IMR-90 (cell line): Measurements from ENCODE around the gene BCCIP.

Experiments
- POLR2A ChIP-seq: IDR thresholded peaks from 2 replicates; pipeline ENCODE4 v1.6.1; 2012; ENCODE audit warnings: mild to moderate bottlenecking, low read depth, low read length
- RCOR1 ChIP-seq: IDR thresholded peaks from 2 replicates; pipeline ENCODE4 v1.6.1; 2012; ENCODE audit warnings: mild to moderate bottlenecking, low read length, improper control_type of control experiment; ENCODE audit not compliant: insufficient replicate concordance
- TF ChIP-seq, protein P1 (sequence below): conservative IDR thresholded peaks from 2 replicates; pipeline ENCODE4 v1.5.1; 2012; ENCODE audit warnings: mild to moderate bottlenecking, low read depth, low read length, improper control_type of control experiment

DNA sequence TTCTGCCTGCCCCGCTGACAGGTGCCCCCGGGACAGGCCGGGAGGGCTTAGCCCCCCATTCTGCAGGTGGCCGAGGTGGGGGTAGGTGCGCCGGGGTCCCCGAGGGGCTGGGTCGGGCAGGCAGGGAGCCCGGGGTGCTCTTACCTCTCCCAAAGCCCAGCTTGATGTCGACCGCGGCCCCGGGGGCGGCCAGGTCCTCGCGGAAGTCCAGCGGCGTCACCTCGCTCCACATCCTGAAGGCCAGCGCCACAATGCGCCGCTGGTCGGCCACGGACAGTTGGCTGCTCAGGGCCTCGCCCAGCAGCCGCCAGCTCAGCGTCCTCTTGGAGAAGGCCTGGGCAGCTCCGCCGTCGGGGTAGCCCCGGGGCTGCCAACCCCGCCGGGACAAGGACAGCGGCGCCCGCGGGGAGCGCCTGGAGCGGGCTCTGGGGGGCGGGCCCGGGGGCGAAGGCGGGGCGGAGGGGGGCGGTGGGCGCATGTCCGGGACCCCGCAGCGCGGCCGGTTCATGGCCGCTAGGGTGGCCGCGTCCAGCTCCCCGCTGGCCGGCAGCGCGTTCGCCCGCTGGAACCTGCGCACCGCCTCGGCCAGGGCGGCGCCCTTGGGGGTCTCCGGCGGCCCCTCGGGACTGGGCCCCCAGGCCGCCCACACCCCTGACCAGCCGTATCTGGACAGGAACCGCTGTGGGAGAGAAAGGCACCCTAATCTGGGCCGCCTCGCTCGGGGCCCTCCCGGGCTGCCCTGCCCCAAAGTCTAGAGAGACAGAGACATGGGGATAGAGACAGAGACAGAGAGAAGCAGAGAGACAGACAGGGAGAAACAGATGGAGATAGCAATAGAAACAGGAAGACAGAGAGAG lies 49.4 kb upstream of the BCCIP start:
- TF ChIP-seq, protein P1, sequence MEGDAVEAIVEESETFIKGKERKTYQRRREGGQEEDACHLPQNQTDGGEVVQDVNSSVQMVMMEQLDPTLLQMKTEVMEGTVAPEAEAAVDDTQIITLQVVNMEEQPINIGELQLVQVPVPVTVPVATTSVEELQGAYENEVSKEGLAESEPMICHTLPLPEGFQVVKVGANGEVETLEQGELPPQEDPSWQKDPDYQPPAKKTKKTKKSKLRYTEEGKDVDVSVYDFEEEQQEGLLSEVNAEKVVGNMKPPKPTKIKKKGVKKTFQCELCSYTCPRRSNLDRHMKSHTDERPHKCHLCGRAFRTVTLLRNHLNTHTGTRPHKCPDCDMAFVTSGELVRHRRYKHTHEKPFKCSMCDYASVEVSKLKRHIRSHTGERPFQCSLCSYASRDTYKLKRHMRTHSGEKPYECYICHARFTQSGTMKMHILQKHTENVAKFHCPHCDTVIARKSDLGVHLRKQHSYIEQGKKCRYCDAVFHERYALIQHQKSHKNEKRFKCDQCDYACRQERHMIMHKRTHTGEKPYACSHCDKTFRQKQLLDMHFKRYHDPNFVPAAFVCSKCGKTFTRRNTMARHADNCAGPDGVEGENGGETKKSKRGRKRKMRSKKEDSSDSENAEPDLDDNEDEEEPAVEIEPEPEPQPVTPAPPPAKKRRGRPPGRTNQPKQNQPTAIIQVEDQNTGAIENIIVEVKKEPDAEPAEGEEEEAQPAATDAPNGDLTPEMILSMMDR, result no peak
- TF ChIP-seq RCOR1, result no peak
- TF ChIP-seq POLR2A, result no peak
